ENCODE data around the gene ZMYND19.
"Not testable (repeated sequence)": the region's sequence is repeated elsewhere in the genome, so short reads cannot be mapped to it uniquely, and the experiment has no call there.

ZMYND19 gene

GRCh38 chr9:137553654-137554053 is 36.7 kb downstream of the ZMYND19 start:
- not testable (repeated sequence) for DNase-seq

- DNase-seq, result no peak
Measured at GRCh38 chr9:137552022-137552768, 38.1 kb downstream of the ZMYND19 start.

- DNase-seq, result peak; percentile 86
Measured at GRCh38 chr9:137551264-137552021, 38.9 kb downstream of the ZMYND19 start, which contains the start of gene MRPL41. Gene MRPL41, plus strand, starts transcription at chr9:137551879. Its CDS starts 203 bp downstream, at chr9:137552082.

- not testable (repeated sequence) for DNase-seq
Measured at GRCh38 chr9:137550958-137551263, 39.4 kb downstream of the ZMYND19 start.

- DNase-seq, result peak; percentile 66
Measured at GRCh38 chr9:137550231-137550621, 40.1 kb downstream of the ZMYND19 start, which contains the start of gene PNPLA7. Gene PNPLA7, minus strand, starts transcription at chr9:137550402. Its CDS starts 205 bp downstream, at chr9:137550197.

GRCh38 chr9:137547687-137548543 is 42.4 kb downstream of the ZMYND19 start:
- DNase-seq, result no peak

- no peak for DNase-seq
Measured at GRCh38 chr9:137545123-137545522, 45.2 kb downstream of the ZMYND19 start.

GRCh38 chr9:137544176-137544760 is 46.0 kb downstream of the ZMYND19 start:
- DNase-seq, result no peak

- DNase-seq, result no peak
Measured at GRCh38 chr9:137543237-137543963, 46.9 kb downstream of the ZMYND19 start.

- DNase-seq, result no peak
Measured at GRCh38 chr9:137542486-137542885, 47.8 kb downstream of the ZMYND19 start.

GRCh38 chr9:137540536-137540935 is 49.8 kb downstream of the ZMYND19 start:
- no peak for DNase-seq

- no peak for DNase-seq
Measured at GRCh38 chr9:137538058-137538457, 52.3 kb downstream of the ZMYND19 start.

- DNase-seq, result not testable (repeated sequence)
Measured at GRCh38 chr9:137536594-137537131, 53.6 kb downstream of the ZMYND19 start.

- DNase-seq, result no peak
Measured at GRCh38 chr9:137535120-137535428, 55.2 kb downstream of the ZMYND19 start.

- DNase-seq, result peak; percentile 65
Measured at GRCh38 chr9:137534256-137535119, 55.8 kb downstream of the ZMYND19 start.

- DNase-seq, result not testable (repeated sequence)
Measured at GRCh38 chr9:137532891-137533468, 57.3 kb downstream of the ZMYND19 start.

Data from EL (cell line).